RWPE1 (cell line): Measurements from ENCODE around the gene NACC2.

ENCODE experiments used
- CTCF ChIA-PET: fragments of 350-600 bp; sonication (Branson Sonifier 250); formaldehyde crosslinking; extraction: SDS; loops from one replicate; lab custom pipeline; 2021; lab: Yijun Ruan, JAX
- POLR2A ChIA-PET: fragments of 400-600 bp; formaldehyde crosslinking; extraction: SDS; loops from one replicate; lab custom pipeline; 2020; ENCODE audit warnings: antibody characterized with exemption; ENCODE audit not compliant: low non-redundant PET; lab: Yijun Ruan, JAX
- DNase-seq: peaks from one replicate; pipeline ENCODE4 v3.0.0; 2012; ENCODE audit warnings: low spot score
- H3K27ac ChIP-seq: fragments of 450-650 bp; 2 replicates; pipeline ENCODE4 v1.5.1; 2017
- TF ChIP-seq, protein P1 (sequence below): fragments of 450-650 bp; conservative IDR thresholded peaks from 2 replicates; pipeline ENCODE4 v1.5.1; 2017; ENCODE audit warnings: low read depth, mild to moderate bottlenecking

Gene NACC2

DNA sequence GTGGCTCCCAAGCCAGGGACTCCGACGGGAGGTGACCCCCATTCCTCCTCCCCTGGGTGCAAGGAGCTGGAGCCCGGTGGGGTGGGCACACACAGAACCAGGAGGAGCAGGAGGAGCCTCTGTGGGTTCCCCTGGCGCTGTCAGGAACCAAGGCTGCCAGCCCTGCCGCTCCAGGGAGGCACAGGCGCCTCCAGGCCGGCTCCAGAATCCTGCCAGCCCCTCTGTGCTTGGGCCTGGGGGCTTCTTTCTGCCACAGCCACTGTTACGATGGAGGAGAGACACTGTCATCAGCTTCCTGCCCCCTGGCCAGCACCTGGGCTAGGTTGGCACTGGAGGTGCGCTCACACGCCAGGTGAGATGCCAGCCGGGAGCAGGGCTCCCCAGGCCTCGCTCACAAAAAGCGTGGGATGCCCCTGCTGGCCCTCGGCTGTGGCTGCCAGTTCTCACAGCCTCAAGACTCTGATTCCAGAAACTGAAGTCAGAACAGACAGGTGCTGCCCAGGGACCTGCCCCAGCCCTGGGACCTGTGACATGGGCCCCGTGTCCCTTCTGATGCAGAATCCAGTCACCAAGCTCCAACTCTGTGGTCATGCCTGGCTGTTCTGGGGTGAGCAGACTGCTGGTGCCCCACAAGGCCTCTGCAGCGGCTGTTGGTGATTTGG is 96.5 kb downstream of the NACC2 start:
- DNase-seq = no peak
- H3K27ac ChIP-seq = no peak overlapping the region
- TF ChIP-seq, protein P1, sequence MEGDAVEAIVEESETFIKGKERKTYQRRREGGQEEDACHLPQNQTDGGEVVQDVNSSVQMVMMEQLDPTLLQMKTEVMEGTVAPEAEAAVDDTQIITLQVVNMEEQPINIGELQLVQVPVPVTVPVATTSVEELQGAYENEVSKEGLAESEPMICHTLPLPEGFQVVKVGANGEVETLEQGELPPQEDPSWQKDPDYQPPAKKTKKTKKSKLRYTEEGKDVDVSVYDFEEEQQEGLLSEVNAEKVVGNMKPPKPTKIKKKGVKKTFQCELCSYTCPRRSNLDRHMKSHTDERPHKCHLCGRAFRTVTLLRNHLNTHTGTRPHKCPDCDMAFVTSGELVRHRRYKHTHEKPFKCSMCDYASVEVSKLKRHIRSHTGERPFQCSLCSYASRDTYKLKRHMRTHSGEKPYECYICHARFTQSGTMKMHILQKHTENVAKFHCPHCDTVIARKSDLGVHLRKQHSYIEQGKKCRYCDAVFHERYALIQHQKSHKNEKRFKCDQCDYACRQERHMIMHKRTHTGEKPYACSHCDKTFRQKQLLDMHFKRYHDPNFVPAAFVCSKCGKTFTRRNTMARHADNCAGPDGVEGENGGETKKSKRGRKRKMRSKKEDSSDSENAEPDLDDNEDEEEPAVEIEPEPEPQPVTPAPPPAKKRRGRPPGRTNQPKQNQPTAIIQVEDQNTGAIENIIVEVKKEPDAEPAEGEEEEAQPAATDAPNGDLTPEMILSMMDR = no peak
- ChIA-PET CTCF (interaction anchor here (0.6 kb wide), 1 partner anchor 8 kb away, joined by 4 read pairs; no protein-coding TSS in a partner anchor), POLR2A (interaction anchor here (0.6 kb wide), 1 partner anchor 91 kb away, joined by 3 read pairs; no protein-coding TSS in a partner anchor)

DNA sequence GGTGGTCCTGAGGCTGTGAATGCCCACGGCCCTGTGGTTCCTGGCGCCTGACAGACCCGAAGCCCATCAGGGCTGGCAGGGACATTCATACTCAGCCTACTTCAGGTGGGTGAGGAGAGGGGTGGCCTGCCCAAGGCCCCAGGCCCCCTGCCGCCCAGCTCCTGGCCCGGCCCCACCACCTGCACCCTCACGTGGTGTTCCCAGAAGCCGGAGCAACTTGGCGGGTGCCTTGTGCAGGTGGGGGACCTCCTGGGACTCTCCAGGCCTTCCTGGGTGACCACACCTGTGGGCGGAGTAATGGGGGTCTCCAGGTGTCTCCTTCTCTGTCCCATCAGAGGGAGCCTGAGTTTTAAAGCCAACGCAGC is 97.1 kb downstream of the NACC2 start:
- TF ChIP-seq, protein P1 = no peak
- H3K27ac ChIP-seq = no peak overlapping the region
- CTCF ChIA-PET = interaction anchor here (0.6 kb wide), 1 partner anchor 9 kb away, joined by 4 read pairs; no protein-coding TSS in a partner anchor
- DNase-seq = no peak
- POLR2A ChIA-PET = no interaction called here

DNA sequence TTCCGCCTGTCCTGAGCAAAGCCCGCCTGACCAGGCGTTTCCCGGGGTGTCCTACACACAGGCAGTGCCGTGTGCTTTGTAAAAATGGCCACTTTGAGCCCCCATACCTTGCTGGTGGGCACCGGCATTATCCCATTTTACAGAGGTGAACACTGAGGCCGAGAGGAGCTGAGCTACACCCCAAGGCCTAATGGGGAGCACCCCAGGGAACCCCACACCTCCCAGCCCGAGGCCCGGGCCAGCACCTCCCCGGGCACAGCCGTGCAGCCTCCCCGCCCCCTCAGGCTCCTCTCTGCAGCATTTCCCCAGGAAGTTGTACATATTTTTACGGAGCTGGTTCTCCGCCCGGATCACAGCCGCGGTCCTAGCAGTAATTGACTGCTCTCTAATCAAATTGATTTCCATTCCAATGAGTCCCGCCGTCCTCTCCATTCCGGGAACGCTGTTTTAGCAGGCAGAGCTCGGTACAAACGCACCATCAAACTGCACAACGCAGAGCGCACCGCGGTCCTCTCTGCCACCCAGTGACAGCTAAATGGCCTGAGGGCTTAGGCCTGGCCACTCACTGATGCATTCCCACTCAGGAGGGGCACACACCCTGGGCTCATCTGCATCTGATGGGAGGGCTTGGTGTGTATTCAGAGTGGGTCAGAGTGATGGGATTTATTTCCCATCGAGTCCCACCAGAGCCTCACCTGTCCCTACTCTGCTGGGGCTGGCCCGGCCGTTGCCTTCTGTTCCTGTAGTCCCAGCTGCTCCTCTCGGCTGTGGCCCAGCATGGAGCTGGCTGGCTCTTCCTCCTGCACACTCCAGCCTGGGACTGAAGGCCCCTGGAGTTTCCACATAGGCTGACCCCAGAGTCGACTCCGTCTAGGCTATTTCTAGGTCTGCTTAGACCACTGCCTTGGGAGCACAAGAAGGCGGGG is 97.7 kb downstream of the NACC2 start:
- ChIA-PET CTCF (interaction anchor here (0.6 kb wide), 1 partner anchor 22 kb away, joined by 3 read pairs; no protein-coding TSS in a partner anchor), POLR2A (no interaction called here)
- no peak for DNase-seq
- TF ChIP-seq, protein P1 = no peak
- H3K27ac ChIP-seq = no peak overlapping the region

DNA sequence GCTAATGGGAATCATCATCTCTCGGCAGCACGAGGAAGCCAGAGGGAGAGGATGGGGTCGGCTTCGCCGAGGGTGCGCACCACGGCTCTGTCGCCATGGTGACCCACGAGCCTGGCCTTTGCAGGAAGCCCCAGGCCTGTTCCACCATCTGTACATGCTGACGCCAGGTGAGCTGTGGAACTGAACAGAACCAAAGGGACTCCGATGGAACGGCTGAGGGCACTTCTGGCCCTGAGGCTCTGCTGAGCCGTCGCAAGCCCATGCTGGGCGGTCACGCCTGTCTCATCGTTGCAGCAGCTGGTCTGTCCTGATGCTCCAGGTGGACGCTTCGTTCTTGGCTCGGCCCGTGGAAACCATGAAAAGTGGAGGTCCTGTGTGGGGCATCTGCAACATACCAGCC is 99.3 kb downstream of the NACC2 start:
- ChIA-PET POLR2A (no interaction called here), CTCF (no interaction called here)
- DNase-seq = no peak
- TF ChIP-seq, protein P1 = no peak
- H3K27ac ChIP-seq = no peak overlapping the region

GRCh38 chr9:135994501-135995192 is 100.4 kb downstream of the NACC2 start:
- DNase-seq = no peak
- H3K27ac ChIP-seq = no peak overlapping the region
- TF ChIP-seq, protein P1 = no peak
- CTCF ChIA-PET = interaction anchor here (0.6 kb wide), 1 partner anchor 20 kb away, joined by 3 read pairs; no protein-coding TSS in a partner anchor
- POLR2A ChIA-PET = no interaction called here
